Measurements from ENCODE around the gene ZNF678. TPM values are rescaled to one million over a fixed set of nuclear protein-coding genes. Genes with fewer than 3 reads are reported as not detected.

The ZNF678 gene
- total RNA-seq, 1 donor from 2014 or later = 17.5 TPM

DNA sequence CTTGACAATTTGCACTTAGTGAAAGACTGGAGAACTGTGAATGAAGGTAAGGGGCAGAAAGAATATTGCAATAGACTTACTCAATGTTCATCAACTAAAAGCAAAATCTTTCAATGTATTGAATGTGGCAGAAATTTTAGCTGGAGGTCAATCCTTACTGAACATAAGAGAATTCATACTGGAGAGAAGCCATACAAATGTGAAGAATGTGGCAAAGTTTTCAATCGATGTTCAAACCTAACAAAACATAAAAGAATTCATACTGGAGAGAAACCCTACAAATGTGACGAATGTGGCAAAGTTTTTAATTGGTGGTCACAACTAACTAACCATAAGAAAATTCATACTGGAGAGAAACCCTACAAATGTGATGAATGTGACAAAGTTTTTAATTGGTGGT lies 91.1 kb downstream of the ZNF678 start:
- TF ChIP-seq, protein P1, sequence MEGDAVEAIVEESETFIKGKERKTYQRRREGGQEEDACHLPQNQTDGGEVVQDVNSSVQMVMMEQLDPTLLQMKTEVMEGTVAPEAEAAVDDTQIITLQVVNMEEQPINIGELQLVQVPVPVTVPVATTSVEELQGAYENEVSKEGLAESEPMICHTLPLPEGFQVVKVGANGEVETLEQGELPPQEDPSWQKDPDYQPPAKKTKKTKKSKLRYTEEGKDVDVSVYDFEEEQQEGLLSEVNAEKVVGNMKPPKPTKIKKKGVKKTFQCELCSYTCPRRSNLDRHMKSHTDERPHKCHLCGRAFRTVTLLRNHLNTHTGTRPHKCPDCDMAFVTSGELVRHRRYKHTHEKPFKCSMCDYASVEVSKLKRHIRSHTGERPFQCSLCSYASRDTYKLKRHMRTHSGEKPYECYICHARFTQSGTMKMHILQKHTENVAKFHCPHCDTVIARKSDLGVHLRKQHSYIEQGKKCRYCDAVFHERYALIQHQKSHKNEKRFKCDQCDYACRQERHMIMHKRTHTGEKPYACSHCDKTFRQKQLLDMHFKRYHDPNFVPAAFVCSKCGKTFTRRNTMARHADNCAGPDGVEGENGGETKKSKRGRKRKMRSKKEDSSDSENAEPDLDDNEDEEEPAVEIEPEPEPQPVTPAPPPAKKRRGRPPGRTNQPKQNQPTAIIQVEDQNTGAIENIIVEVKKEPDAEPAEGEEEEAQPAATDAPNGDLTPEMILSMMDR (IDR thresholded peaks at IDR 0.05; ENCODE audit: partially characterized antibody, unreplicated experiment) = no peak
- Mint-ChIP-seq H3K36me3 (ENCODE audit: unreplicated experiment) (peaks cover 76% of the 10 kb centered on the region), H3K9me3 (ENCODE audit: unreplicated experiment) (peaks cover 25% of the 10 kb centered on the region), H3K4me3 (ENCODE audit: unreplicated experiment) (no peak overlapping the region), H3K27ac (ENCODE audit: unreplicated experiment) (no peak overlapping the region), H3K27me3 (ENCODE audit: unreplicated experiment) (peaks cover 2% of the 10 kb centered on the region), H3K4me1 (ENCODE audit: low read depth, unreplicated experiment) (no peaks in the 10 kb centered on the region)
- no peak for DNase-seq

DNA sequence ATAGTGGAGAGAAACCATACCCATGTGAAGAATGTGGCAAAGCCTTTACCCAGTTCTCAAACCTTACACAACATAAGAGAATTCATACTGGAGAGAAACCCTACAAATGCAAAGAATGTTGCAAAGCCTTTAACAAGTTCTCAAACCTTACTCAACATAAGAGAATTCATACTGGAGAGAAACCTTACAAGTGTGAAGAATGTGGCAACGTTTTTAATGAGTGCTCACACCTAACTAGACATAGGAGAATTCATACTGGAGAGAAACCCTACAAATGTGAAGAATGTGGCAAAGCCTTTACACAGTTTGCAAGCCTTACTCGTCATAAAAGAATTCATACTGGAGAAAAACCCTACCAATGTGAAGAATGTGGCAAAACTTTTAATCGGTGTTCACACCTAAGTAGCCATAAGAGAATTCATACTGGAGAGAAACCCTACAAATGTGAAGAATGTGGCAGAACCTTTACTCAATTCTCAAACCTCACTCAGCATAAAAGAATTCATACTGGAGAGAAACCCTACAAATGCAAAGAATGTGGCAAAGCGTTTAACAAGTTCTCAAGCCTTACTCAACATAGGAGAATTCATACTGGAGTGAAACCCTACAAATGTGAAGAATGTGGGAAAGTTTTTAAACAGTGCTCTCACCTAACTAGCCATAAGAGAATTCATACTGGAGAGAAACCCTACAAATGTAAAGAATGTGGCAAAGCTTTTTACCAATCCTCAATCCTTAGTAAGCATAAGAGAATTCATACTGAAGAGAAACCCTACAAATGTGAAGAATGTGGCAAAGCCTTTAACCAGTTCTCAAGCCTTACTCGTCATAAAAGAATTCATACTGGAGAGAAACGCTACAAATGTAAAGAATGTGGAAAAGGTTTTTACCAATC lies 91.7 kb downstream of the ZNF678 start:
- TF ChIP-seq, protein P1 (IDR thresholded peaks at IDR 0.05; ENCODE audit: partially characterized antibody, unreplicated experiment) = no peak
- H3K4me1 Mint-ChIP-seq (ENCODE audit: low read depth, unreplicated experiment) = no peaks in the 10 kb centered on the region
- H3K9me3 Mint-ChIP-seq (ENCODE audit: unreplicated experiment) = peaks cover 27% of the 10 kb centered on the region
- DNase-seq = no peak
- H3K27me3 Mint-ChIP-seq (ENCODE audit: unreplicated experiment) = peaks cover 2% of the 10 kb centered on the region
- H3K4me3 Mint-ChIP-seq (ENCODE audit: unreplicated experiment) = no peak overlapping the region
- peaks cover 75% of the 10 kb centered on the region for H3K36me3 Mint-ChIP-seq (ENCODE audit: unreplicated experiment)
- no peak overlapping the region for H3K27ac Mint-ChIP-seq (ENCODE audit: unreplicated experiment)

DNA sequence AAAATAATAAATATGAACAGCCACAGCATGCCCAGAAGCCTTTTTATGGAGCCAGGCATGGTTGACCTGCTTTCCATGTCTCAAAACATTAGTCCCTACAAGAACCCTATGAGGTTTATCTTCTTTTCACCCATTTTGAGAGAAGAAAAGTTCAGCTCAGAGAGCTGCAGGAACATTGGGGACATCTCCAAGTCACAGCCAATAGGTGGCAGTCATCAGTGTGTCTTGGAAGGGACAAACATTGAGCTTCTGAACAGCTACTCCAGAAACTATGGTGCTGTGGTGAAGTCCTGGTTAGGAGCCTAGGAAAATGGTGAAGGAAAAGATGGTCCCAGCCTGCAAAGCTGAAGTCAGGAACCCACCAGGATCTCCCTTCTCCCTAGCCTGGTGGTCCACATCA lies 98.1 kb downstream of the ZNF678 start:
- Mint-ChIP-seq H3K27me3 (ENCODE audit: unreplicated experiment) (peaks cover 1% of the 10 kb centered on the region), H3K4me1 (ENCODE audit: low read depth, unreplicated experiment) (no peaks in the 10 kb centered on the region), H3K4me3 (ENCODE audit: unreplicated experiment) (no peak overlapping the region), H3K36me3 (ENCODE audit: unreplicated experiment) (peaks cover 77% of the 10 kb centered on the region), H3K9me3 (ENCODE audit: unreplicated experiment) (peaks cover 18% of the 10 kb centered on the region), H3K27ac (ENCODE audit: unreplicated experiment) (no peak overlapping the region)
- TF ChIP-seq, protein P1 (IDR thresholded peaks at IDR 0.05; ENCODE audit: partially characterized antibody, unreplicated experiment) = no peak
- no peak for DNase-seq

DNA sequence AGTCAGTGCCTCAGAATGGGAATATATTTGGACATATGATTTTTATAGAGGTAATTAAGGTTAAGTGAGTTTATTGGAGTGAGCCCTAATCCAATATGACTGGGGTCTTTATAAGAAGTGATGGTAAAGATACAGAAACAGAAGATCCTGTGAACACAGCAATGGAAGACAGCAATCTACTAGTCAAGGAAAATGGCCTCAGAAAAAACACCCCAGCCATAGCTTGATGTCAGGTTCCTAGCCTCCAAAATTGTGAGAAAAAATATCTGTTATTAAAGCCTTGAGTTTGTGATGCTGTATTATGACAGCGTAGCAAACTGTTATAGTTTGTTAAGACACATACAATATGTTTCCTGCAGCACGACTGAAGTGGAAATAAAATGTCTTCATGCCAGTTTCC lies 99.6 kb downstream of the ZNF678 start:
- Mint-ChIP-seq H3K9me3 (ENCODE audit: unreplicated experiment) (peaks cover 26% of the 10 kb centered on the region), H3K27ac (ENCODE audit: unreplicated experiment) (no peak overlapping the region)

More for the DNA sequence above, 99.6 kb downstream of the ZNF678 start:
- Mint-ChIP-seq H3K4me1 (ENCODE audit: low read depth, unreplicated experiment) (no peaks in the 10 kb centered on the region), H3K36me3 (ENCODE audit: unreplicated experiment) (peaks cover 73% of the 10 kb centered on the region), H3K27me3 (ENCODE audit: unreplicated experiment) (peaks cover 1% of the 10 kb centered on the region), H3K4me3 (ENCODE audit: unreplicated experiment) (no peak overlapping the region)
- DNase-seq = no peak
- TF ChIP-seq, protein P1 (IDR thresholded peaks at IDR 0.05; ENCODE audit: partially characterized antibody, unreplicated experiment) = no peak
